ENCODE measurements around the gene FBXO41. TPM values are rescaled to one million over a fixed set of nuclear protein-coding genes. Genes with fewer than 3 reads are reported as not detected.

Gene FBXO41
- total RNA-seq, 1 experiment from 2014 or later, result 4.4 TPM

DNA sequence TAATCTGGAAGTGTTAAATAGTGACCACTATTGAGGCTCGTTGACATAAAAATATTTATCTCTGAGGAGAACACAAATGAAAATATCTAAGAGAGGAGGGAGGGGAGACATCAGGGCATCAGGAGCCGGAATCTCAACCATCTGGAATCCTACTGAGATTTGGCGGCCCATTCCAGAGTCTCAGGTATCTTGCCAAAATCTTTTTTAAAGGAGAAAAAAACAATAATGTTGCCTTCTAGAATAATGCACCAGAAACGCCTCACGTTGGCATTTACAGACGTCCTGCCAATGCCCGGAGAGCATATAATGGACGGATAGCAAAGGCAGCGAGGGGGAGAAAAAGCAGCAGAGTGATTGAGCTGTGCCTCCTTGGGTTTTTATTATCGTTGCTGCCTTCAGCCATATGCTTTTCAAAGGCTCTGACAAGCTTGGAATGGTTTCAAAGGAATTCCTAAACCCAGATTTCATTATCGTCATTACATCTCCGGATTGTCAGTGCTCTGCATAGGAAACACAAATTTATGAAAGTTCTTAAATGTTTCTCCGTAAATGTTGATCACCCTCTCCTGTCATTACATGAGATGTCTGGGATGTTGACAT, 39.9 kb upstream of the FBXO41 start:
- H3K4me1 Mint-ChIP-seq (ENCODE audit: insufficient read depth, unreplicated experiment), result no peaks in the 10 kb centered on the region
- intact Hi-C loops (cut with micrococcal nuclease), result no loop called here
- TF ChIP-seq, protein P1, sequence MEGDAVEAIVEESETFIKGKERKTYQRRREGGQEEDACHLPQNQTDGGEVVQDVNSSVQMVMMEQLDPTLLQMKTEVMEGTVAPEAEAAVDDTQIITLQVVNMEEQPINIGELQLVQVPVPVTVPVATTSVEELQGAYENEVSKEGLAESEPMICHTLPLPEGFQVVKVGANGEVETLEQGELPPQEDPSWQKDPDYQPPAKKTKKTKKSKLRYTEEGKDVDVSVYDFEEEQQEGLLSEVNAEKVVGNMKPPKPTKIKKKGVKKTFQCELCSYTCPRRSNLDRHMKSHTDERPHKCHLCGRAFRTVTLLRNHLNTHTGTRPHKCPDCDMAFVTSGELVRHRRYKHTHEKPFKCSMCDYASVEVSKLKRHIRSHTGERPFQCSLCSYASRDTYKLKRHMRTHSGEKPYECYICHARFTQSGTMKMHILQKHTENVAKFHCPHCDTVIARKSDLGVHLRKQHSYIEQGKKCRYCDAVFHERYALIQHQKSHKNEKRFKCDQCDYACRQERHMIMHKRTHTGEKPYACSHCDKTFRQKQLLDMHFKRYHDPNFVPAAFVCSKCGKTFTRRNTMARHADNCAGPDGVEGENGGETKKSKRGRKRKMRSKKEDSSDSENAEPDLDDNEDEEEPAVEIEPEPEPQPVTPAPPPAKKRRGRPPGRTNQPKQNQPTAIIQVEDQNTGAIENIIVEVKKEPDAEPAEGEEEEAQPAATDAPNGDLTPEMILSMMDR (IDR thresholded peaks at IDR 0.05; ENCODE audit: unreplicated experiment), result no peak
- H3K27me3 Mint-ChIP-seq (ENCODE audit: insufficient read depth, unreplicated experiment), result peaks cover 96% of the 10 kb centered on the region
- no peaks in the 10 kb centered on the region for H3K36me3 Mint-ChIP-seq (ENCODE audit: insufficient read depth, unreplicated experiment)
- BruUV-seq (replicated peaks), result no TSS peak
- no peak overlapping the region for H3K27ac Mint-ChIP-seq (ENCODE audit: low read depth, unreplicated experiment)
- CTCF ChIA-PET, result interaction anchor here (0.6 kb wide), 2 partner anchors 34 to 336 kb away, joined by 3 read pairs; no protein-coding TSS in a partner anchor
- H3K4me3 Mint-ChIP-seq (ENCODE audit: unreplicated experiment), result no peak overlapping the region
- no peak for DNase-seq (ENCODE audit: unreplicated experiment)
- POLR2A ChIA-PET, result interaction anchor here (0.6 kb wide), 1 partner anchor 208 kb away, joined by 3 read pairs; no protein-coding TSS in a partner anchor
- no peaks in the 10 kb centered on the region for H3K9me3 Mint-ChIP-seq (ENCODE audit: unreplicated experiment)

DNA sequence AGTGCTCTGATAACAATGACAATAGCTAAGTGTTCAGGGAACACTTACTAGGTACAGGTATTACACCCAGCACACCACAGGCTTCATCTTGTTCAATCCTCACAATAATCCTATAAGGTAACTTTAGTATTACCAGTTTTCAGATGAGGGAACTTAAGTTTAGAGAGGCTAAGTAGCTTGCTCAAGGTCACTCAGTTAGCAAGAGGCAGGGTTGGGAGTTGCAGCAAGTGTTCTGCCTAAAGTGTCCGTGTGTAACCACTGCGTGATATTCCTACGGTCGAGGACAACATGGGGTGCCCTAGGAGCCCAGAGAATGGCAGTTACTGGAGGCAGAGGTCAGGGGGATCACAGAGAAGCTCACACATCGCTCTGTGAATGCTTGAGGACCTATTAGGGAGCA, 39.3 kb upstream of the FBXO41 start:
- no TSS peak for BruUV-seq (replicated peaks)

DNA sequence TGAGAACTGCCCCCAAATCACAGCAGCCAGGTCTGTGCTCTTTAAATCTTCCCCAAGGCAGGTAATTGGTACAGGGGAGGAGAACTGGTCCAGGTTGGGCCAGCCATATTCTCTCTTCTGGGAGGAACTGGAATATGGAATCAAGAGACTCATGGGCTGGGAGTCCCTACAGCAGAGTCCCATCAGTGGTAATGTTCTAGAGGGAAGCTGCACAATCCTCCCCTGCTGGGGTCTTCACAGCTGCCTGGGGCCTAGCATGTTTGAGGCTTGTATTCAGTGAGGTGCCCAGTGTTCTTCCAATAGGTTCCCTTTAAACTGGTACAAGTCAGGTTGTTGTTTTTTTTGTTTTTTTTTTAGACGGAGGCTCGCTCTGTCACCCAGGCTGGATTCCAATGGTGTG, 30.2 kb upstream of the FBXO41 start:
- TF ChIP-seq, protein P1 (IDR thresholded peaks at IDR 0.05; ENCODE audit: unreplicated experiment), result no peak
- POLR2A ChIA-PET, result no interaction called here
- CTCF ChIA-PET, result interaction anchor here (0.6 kb wide), 1 partner anchor 228 kb away, joined by 3 read pairs; no protein-coding TSS in a partner anchor
- DNase-seq (ENCODE audit: unreplicated experiment), result no peak
- BruUV-seq (replicated peaks), result no TSS peak
- no peaks in the 10 kb centered on the region for H3K9me3 Mint-ChIP-seq (ENCODE audit: unreplicated experiment)
- no peaks in the 10 kb centered on the region for H3K4me1 Mint-ChIP-seq (ENCODE audit: insufficient read depth, unreplicated experiment)
- H3K27ac Mint-ChIP-seq (ENCODE audit: low read depth, unreplicated experiment), result no peak overlapping the region
- H3K27me3 Mint-ChIP-seq (ENCODE audit: insufficient read depth, unreplicated experiment), result peaks cover 62% of the 10 kb centered on the region
- intact Hi-C loops (cut with micrococcal nuclease), result no loop called here
- no peak overlapping the region for H3K4me3 Mint-ChIP-seq (ENCODE audit: unreplicated experiment)
- no peaks in the 10 kb centered on the region for H3K36me3 Mint-ChIP-seq (ENCODE audit: insufficient read depth, unreplicated experiment)

More for the DNA sequence above, 39.3 kb upstream of the FBXO41 start:
- no peaks in the 10 kb centered on the region for H3K9me3 Mint-ChIP-seq (ENCODE audit: unreplicated experiment)
- CTCF ChIA-PET, result interaction anchor here (0.6 kb wide), 1 partner anchor 337 kb away, joined by 3 read pairs; no protein-coding TSS in a partner anchor
- POLR2A ChIA-PET, result no interaction called here
- DNase-seq (ENCODE audit: unreplicated experiment), result no peak
- TF ChIP-seq, protein P1 (IDR thresholded peaks at IDR 0.05; ENCODE audit: unreplicated experiment), result no peak
- H3K36me3 Mint-ChIP-seq (ENCODE audit: insufficient read depth, unreplicated experiment), result no peaks in the 10 kb centered on the region
- intact Hi-C loops (cut with micrococcal nuclease), result no loop called here
- H3K27me3 Mint-ChIP-seq (ENCODE audit: insufficient read depth, unreplicated experiment), result peaks cover 91% of the 10 kb centered on the region
- no peak overlapping the region for H3K27ac Mint-ChIP-seq (ENCODE audit: low read depth, unreplicated experiment)
- H3K4me1 Mint-ChIP-seq (ENCODE audit: insufficient read depth, unreplicated experiment), result no peaks in the 10 kb centered on the region
- H3K4me3 Mint-ChIP-seq (ENCODE audit: unreplicated experiment), result no peak overlapping the region

DNA sequence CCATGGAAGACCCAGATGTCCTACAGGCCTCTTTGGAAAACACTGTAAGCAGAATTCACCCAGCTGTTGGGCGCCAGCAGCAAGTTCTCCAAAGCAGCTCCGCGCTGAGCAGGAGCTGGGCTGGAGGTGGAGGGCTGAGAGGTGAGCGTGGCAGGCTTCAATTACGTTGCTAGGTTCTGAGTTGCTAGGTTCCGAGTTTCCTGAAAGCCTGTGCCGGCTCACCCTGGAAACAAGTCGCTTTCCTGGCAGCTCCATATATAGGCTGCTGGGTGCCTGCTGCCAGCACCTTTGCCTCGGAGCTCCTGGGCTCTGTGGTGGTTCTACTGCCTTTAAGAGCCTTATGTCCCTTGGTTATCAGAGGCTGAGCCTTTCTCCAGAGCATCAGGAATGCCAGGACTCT, 23.4 kb upstream of the FBXO41 start:
- TF ChIP-seq, protein P1 (IDR thresholded peaks at IDR 0.05; ENCODE audit: unreplicated experiment), result no peak
- no TSS peak for BruUV-seq (replicated peaks)
- Mint-ChIP-seq H3K27ac (ENCODE audit: low read depth, unreplicated experiment) (no peak overlapping the region), H3K9me3 (ENCODE audit: unreplicated experiment) (no peaks in the 10 kb centered on the region), H3K4me1 (ENCODE audit: insufficient read depth, unreplicated experiment) (no peaks in the 10 kb centered on the region), H3K27me3 (ENCODE audit: insufficient read depth, unreplicated experiment) (peaks cover 73% of the 10 kb centered on the region), H3K4me3 (ENCODE audit: unreplicated experiment) (no peak overlapping the region), H3K36me3 (ENCODE audit: insufficient read depth, unreplicated experiment) (no peaks in the 10 kb centered on the region)
- ChIA-PET POLR2A (no interaction called here), CTCF (interaction anchor here (0.6 kb wide), 1 partner anchor 14 kb away, joined by 3 read pairs; no protein-coding TSS in a partner anchor)
- intact Hi-C loops (cut with micrococcal nuclease), result no loop called here
- DNase-seq (ENCODE audit: unreplicated experiment), result no peak

Data from MCF 10A (cell line).